ENCODE data around the gene LIPT1.

GRCh38 chr2:99112617-99113016 is 42.1 kb upstream of the LIPT1 start:
- TF ChIP-seq POLR2A (IDR thresholded peaks at IDR 0.05; ENCODE audit: low read depth, low read length) (no peak), POLR2AphosphoS5 (IDR thresholded peaks at IDR 0.05; ENCODE audit: low read depth, low read length) (no peak)
